GM12875 (cell line): ENCODE measurements around the gene PHF2.
"Not testable (repeated sequence)": the region's sequence is repeated elsewhere in the genome, so short reads cannot be mapped to it uniquely, and the experiment has no call there.

Experiments
- H3K4me3 ChIP-seq: one replicate; pipeline ENCODE4 v1.5.1; 2011; ENCODE audit warnings: low read depth, low read length, control low read depth
- TF ChIP-seq, protein P1 (sequence below): IDR thresholded peaks from 2 replicates; pipeline ENCODE4 v1.5.1; 2011; ENCODE audit warnings: low read depth, mild to moderate bottlenecking, control low read depth, inconsistent platforms, low read length, moderate library complexity, borderline replicate concordance; ENCODE audit not compliant: insufficient read depth

Gene PHF2

DNA sequence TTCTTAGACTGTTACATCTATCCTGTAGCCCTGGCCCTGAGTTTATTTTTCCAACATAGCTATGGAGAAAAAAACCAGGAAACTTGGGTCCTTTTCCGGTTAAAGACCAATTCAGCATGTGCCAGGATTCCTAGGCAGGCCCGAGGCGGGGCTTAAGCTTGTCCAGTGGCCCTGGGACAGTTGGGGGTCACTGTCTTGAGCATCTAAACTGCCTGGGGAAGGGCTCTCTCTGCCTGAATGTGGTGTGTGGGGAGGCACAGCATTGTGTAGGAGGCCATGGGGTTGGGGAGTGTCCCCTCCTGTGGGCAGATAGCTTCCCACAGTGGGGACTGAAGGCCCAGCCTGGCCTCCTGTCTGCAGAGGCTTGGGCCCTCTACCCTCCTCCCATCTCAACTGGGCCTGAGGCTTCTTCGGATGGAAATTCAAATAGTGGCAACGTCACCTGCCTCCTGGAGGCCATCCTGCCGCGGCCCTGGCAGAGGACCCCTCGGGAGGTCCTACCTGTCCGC is 88.8 kb downstream of the PHF2 start:
- H3K4me3 ChIP-seq = no peak overlapping the region
- TF ChIP-seq, protein P1, sequence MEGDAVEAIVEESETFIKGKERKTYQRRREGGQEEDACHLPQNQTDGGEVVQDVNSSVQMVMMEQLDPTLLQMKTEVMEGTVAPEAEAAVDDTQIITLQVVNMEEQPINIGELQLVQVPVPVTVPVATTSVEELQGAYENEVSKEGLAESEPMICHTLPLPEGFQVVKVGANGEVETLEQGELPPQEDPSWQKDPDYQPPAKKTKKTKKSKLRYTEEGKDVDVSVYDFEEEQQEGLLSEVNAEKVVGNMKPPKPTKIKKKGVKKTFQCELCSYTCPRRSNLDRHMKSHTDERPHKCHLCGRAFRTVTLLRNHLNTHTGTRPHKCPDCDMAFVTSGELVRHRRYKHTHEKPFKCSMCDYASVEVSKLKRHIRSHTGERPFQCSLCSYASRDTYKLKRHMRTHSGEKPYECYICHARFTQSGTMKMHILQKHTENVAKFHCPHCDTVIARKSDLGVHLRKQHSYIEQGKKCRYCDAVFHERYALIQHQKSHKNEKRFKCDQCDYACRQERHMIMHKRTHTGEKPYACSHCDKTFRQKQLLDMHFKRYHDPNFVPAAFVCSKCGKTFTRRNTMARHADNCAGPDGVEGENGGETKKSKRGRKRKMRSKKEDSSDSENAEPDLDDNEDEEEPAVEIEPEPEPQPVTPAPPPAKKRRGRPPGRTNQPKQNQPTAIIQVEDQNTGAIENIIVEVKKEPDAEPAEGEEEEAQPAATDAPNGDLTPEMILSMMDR = no peak

DNA sequence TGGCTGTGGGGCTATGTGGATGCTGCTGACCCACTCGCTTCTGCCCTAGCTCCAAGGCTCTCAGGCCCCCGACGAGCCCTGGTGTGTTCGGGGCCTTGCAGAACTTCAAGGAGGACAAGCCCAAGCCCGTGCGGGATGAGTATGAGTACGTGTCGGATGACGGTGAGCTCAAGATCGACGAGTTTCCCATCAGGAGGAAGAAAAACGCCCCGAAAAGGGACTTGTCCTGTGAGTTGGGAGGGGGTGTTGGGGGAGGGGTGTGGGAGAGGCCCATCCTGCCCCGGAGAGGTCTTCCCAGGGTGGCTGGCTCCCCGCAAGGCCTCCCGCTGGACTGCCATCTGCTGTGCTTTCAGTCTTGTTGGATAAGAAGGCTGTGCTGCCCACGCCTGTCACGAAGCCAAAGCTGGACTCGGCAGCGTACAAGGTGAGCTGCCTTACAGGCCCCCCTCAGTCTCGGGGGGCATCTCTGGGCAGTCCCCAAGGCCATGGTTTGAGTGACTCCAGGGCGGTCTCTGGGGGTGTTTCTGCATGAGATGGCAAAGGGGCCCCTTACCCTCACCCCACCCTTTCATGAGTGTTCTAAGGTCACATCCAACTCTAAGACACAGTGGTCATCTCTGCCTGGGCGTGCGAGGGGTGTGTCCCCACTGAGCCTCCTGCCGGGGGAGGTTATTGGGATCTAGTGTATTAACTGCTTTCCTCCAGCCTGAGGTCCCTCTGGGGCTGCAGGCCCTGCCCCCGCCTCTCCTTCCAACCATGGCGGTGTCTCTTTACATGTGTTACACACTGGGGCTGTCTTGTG is 89.5 kb downstream of the PHF2 start:
- TF ChIP-seq, protein P1 = no peak
- no peak overlapping the region for H3K4me3 ChIP-seq

DNA sequence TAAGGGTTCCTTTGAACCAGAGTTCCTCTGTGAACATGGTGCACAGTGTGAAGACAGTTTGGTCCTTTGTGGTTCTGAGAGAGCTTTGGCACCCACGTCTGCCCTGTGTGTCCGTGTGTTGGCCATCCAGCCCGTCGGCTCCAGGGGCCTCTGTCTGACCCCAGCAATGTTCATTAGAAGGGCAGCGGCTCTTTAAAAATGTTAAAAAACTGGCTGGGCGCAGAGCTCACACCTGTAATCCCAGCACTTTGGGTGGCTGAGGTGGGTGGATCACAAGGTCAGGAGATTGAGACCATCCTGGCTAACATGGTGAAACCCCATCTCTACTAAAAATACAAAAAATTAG is 90.0 kb downstream of the PHF2 start:
- H3K4me3 ChIP-seq = not testable (repeated sequence)

DNA sequence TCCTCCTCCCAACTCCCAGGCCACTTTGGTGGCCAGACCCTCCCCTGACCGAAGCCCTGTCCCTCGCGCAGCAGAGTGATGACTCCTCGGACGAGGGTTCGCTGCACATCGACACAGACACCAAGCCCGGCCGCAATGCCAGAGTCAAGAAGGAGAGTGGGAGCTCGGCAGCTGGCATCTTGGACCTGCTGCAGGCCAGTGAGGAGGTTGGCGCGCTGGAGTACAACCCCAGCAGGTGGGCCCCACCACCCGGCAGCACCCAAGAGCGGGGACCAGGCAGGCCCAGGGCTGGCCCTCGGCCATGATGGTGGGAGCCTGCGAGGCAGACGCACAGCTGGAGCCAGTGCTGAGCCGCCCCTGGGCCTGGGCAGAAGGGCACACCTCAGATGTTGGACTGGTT is 90.6 kb downstream of the PHF2 start:
- TF ChIP-seq, protein P1 = no peak
- no peak overlapping the region for H3K4me3 ChIP-seq

DNA sequence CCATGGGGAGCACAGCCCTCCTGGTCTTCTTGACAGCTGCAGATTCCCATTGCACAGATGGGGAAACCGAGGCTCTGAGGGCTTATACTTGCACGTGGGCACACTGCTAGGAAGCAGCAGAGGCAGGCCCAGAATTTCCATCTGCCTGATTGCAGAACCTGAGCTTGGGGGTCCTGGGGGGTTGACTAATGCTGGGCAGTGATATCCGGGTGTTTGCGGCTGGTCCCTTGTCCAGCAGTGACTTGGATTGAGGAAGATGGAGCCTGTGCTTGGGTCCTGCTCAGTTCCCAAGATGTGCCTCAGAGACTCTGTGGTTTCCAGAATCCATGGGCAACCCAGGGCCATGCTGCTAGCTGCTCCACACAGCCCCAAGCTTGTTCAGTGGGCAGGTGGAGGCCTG is 91.2 kb downstream of the PHF2 start:
- TF ChIP-seq, protein P1 = no peak
- no peak overlapping the region for H3K4me3 ChIP-seq

DNA sequence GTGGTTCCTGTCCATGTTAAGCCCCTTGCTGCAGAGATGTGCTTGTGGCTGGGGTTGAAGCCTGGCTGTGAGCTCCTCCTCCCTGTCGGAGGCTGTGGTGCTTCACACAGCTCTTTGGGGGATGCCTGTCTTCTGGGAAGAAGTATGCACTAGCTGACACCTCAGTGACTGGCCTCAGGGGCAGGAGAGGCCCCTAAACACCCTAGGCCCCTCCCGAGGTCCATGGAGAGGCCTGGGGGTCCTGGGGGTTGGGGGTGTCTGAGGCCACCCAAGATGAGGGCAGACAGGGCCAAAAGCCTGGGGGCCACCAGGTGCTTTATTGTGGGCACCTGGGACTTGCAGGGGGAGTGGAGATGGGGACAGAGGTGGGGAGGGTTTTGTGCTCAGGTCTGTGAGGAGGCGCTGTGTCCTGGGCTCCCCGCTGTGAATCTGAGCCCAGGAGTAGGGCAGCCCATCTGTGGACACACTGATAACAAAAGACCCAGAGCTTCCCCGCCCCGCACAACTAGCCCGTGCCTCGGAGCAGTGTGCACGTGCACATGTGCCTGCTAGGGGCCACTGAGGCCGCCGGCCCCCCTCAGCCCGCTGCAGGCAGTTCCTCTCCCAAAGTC is 92.0 kb downstream of the PHF2 start:
- TF ChIP-seq, protein P1 = no peak
- H3K4me3 ChIP-seq = no peak overlapping the region

DNA sequence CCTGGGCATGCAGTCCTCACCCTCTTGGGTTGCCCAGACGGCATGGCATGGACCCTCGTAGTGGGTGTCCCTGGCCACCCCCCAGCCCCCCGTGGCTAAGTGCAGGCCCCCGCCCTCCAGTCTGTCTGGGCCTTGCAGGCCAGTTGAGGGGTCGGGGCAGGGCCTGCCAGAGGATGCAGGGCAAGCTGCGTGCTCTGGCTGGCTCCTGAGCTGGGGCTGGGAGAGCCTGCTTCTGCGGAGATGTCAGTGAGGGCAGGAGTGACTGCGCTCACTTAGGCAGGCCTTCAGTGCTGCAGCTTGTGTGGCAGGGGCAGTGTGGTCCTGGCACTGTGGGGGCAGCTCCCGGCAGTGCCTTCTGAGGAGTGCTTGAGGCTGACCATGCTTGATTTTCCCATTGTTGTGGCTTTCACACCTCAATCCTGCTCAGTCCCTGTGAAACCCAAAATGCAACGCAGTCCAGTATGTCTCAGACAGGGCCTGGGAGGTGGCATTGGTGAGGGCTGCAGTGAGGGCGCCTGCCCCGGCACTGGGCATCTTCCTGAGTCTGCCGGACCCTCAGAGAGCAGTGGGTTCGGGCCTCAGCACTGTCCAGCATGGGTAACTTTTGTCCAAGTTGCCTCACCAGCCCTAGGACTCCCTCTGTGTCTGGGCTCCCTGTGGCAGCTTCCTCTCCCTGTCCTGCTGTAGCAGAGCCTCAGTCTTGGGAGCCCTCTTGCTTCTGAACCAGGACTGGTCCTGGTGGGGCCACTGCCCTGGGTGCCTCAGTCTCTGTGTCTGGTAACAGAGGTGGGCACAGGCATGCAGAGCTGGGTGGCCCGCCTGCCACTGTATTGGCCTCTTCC is 93.0 kb downstream of the PHF2 start:
- H3K4me3 ChIP-seq = no peak overlapping the region
- TF ChIP-seq, protein P1 = no peak
